ENCODE measurements around the gene DEPP1. TPM values are rescaled to one million over a fixed set of nuclear protein-coding genes. Genes with fewer than 3 reads are reported as not detected.

Gene DEPP1
- total and polyA plus RNA-seq, 2 of the 13 experiments (the other 11 are each of a cell fraction or from before 2014, with no cell fraction given): 14.8 to 270 TPM

DNA sequence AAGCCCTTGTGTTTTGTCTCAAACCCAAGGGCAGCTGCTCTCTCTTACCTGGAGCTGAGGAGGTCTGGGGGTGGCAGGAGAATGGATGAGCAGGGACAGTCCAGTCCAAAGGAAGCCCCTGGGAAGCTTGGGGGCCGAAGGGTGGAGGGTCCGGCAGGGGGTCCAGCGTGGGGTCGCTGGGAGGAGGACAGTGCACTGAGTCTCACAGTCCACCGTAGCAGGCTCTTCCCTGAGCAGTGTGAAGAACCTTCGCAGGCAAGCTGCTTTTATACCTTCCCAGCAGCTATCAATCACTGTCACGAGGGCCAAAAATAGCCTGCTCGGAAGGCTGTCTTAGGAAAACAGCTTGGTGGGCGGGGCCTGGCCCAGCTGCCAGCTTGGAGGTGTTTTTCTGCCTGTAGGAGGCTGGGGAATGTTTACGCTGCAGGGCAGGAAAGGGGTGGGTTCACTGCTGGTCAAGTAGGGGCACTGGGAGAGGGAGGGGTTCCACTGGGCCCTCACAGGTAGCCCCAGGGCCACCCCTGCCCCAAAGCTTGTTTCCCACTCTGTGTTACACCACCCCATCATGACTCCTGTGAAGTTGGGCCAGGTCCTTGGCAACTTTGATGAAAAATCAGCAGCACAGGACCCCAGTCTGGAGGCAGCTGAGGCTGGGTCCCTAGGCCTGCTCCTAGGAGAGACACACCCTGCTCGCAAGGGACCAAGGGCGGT, at the start of gene DEPP1 (continued):
- no peak for TF ChIP-seq EHMT2 (IDR thresholded peaks at IDR 0.05; ENCODE audit: borderline replicate concordance, low read depth, low read length)
- 0 out of 2 replicates have a peak, but pooled peaks have one; percentile 83 for TF ChIP-seq PRMT3 (CRISPR knock-in tag; IDR thresholded peaks at IDR 0.05; ENCODE audit: borderline replicate concordance, low read depth)
- 0 out of 2 replicates have a peak, but pooled peaks have one; percentile 52 for TF ChIP-seq HES4 (CRISPR knock-in tag; IDR thresholded peaks at IDR 0.05; ENCODE audit: borderline replicate concordance)
- TF ChIP-seq PPARG (CRISPR knock-in tag; conservative IDR thresholded peaks at IDR 0.05): peak; percentile 90
- TF ChIP-seq, protein P1, sequence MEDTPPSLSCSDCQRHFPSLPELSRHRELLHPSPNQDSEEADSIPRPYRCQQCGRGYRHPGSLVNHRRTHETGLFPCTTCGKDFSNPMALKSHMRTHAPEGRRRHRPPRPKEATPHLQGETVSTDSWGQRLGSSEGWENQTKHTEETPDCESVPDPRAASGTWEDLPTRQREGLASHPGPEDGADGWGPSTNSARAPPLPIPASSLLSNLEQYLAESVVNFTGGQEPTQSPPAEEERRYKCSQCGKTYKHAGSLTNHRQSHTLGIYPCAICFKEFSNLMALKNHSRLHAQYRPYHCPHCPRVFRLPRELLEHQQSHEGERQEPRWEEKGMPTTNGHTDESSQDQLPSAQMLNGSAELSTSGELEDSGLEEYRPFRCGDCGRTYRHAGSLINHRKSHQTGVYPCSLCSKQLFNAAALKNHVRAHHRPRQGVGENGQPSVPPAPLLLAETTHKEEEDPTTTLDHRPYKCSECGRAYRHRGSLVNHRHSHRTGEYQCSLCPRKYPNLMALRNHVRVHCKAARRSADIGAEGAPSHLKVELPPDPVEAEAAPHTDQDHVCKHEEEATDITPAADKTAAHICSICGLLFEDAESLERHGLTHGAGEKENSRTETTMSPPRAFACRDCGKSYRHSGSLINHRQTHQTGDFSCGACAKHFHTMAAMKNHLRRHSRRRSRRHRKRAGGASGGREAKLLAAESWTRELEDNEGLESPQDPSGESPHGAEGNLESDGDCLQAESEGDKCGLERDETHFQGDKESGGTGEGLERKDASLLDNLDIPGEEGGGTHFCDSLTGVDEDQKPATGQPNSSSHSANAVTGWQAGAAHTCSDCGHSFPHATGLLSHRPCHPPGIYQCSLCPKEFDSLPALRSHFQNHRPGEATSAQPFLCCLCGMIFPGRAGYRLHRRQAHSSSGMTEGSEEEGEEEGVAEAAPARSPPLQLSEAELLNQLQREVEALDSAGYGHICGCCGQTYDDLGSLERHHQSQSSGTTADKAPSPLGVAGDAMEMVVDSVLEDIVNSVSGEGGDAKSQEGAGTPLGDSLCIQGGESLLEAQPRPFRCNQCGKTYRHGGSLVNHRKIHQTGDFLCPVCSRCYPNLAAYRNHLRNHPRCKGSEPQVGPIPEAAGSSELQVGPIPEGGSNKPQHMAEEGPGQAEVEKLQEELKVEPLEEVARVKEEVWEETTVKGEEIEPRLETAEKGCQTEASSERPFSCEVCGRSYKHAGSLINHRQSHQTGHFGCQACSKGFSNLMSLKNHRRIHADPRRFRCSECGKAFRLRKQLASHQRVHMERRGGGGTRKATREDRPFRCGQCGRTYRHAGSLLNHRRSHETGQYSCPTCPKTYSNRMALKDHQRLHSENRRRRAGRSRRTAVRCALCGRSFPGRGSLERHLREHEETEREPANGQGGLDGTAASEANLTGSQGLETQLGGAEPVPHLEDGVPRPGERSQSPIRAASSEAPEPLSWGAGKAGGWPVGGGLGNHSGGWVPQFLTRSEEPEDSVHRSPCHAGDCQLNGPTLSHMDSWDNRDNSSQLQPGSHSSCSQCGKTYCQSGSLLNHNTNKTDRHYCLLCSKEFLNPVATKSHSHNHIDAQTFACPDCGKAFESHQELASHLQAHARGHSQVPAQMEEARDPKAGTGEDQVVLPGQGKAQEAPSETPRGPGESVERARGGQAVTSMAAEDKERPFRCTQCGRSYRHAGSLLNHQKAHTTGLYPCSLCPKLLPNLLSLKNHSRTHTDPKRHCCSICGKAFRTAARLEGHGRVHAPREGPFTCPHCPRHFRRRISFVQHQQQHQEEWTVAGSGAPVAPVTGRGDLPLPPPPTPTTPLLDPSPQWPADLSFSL (CRISPR knock-in tag; IDR thresholded peaks at IDR 0.05): no peak
- no peak for TF ChIP-seq ZNF841 (CRISPR knock-in tag; IDR thresholded peaks at IDR 0.05; ENCODE audit: borderline replicate concordance)
- TF ChIP-seq ZNF556 (CRISPR knock-in tag; IDR thresholded peaks at IDR 0.05; ENCODE audit: borderline replicate concordance): peak; percentile 69; the same call in 1 of the 2 replicates
- 0 out of 2 replicates have a peak, but pooled peaks have one; percentile 13 for TF ChIP-seq HNF4G (IDR thresholded peaks at IDR 0.05; ENCODE audit: borderline replicate concordance, low read depth, low read length)
- peak; percentile 73 for TF ChIP-seq HNF4G (CRISPR knock-in tag; IDR thresholded peaks at IDR 0.05; ENCODE audit: borderline replicate concordance, low read depth)
- no peak for TF ChIP-seq JDP2 (CRISPR knock-in tag; IDR thresholded peaks at IDR 0.05; ENCODE audit: borderline replicate concordance)
- TF ChIP-seq SMAD3 (CRISPR knock-in tag; IDR thresholded peaks at IDR 0.05): peak; percentile 99
- TF ChIP-seq HOXA9 (CRISPR knock-in tag; IDR thresholded peaks at IDR 0.05; ENCODE audit: borderline replicate concordance): peak; percentile 100
- TF ChIP-seq SIX4 (CRISPR knock-in tag; IDR thresholded peaks at IDR 0.05): no peak; the same call in 1 of the 2 replicates
- TF ChIP-seq TBP (CRISPR knock-in tag; IDR thresholded peaks at IDR 0.05): 0 out of 2 replicates have a peak, but pooled peaks have one; percentile 77
- TF ChIP-seq ZNF317 (CRISPR knock-in tag; IDR thresholded peaks at IDR 0.05): no peak; the same call in 1 of the 2 replicates
- peak; percentile 70; the same call in 1 of the 2 replicates for TF ChIP-seq ZNF766 (CRISPR knock-in tag; IDR thresholded peaks at IDR 0.05; ENCODE audit: borderline replicate concordance)
- peak; percentile 58; the same call in 1 of the 2 replicates for TF ChIP-seq ETV5 (CRISPR knock-in tag; IDR thresholded peaks at IDR 0.05; ENCODE audit: borderline replicate concordance)
- no peak for TF ChIP-seq KLF15 (CRISPR knock-in tag; IDR thresholded peaks at IDR 0.05; ENCODE audit: borderline replicate concordance)
- TF ChIP-seq ZSCAN30 (CRISPR knock-in tag; IDR thresholded peaks at IDR 0.05): no peak; the same call in 1 of the 2 replicates
- TF ChIP-seq, protein P2, sequence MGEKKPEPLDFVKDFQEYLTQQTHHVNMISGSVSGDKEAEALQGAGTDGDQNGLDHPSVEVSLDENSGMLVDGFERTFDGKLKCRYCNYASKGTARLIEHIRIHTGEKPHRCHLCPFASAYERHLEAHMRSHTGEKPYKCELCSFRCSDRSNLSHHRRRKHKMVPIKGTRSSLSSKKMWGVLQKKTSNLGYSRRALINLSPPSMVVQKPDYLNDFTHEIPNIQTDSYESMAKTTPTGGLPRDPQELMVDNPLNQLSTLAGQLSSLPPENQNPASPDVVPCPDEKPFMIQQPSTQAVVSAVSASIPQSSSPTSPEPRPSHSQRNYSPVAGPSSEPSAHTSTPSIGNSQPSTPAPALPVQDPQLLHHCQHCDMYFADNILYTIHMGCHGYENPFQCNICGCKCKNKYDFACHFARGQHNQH (CRISPR knock-in tag; IDR thresholded peaks at IDR 0.05): peak; percentile 99
- TF ChIP-seq, protein P3, sequence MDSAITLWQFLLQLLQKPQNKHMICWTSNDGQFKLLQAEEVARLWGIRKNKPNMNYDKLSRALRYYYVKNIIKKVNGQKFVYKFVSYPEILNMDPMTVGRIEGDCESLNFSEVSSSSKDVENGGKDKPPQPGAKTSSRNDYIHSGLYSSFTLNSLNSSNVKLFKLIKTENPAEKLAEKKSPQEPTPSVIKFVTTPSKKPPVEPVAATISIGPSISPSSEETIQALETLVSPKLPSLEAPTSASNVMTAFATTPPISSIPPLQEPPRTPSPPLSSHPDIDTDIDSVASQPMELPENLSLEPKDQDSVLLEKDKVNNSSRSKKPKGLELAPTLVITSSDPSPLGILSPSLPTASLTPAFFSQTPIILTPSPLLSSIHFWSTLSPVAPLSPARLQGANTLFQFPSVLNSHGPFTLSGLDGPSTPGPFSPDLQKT (CRISPR knock-in tag; IDR thresholded peaks at IDR 0.05; ENCODE audit: borderline replicate concordance): no peak
